ENCODE data around the gene SGPP1.

- TF ChIP-seq CTCF (conservative IDR thresholded peaks at IDR 0.05 in 1 of 2, IDR thresholded peaks at IDR 0.05 in 1 of 2; ENCODE audit: low read depth in 1 of 2, low read length in 2 of 2) (no peak), EZH2 (IDR thresholded peaks at IDR 0.05; ENCODE audit: low read length, missing control alignments) (no peak)
Observed at GRCh38 chr14:63764103-63764502, 36.2 kb upstream of the SGPP1 start.

Measured in fibroblast of lung (primary cell).